HepG2 (cell line): ENCODE measurements around the gene CADM2. TPM values are rescaled to one million over a fixed set of nuclear protein-coding genes. Genes with fewer than 3 reads are reported as not detected.

Experiments used
- ATAC-seq: fragments of 200-7000 bp; cut with Tn5 transposase; 3 replicates; pipeline ENCODE4 v1.9.1; 2020; ENCODE audit warnings: mild to moderate bottlenecking, moderate library complexity
- BruUV-seq: library from RNA; stranded (reverse); fragments of 400-500 nt; replicated peaks from 2 replicates; lab custom pipeline; 2021; lab: Mats Ljungman, UMichigan
- CTCF ChIA-PET: fragments of 300-600 bp; formaldehyde crosslinking; extraction: SDS; loops from one replicate; lab custom pipeline; 2021; ENCODE audit warnings: low total read pairs, inconsistent platforms, low intra/inter-chr PET ratio; lab: Yijun Ruan, JAX
- POLR2A ChIA-PET: fragments of 350-600 bp; sonication (Branson Sonifier 250); formaldehyde crosslinking; loops from one replicate; lab custom pipeline; 2020; ENCODE audit warnings: antibody characterized with exemption, inconsistent platforms; lab: Yijun Ruan, JAX
- DNase-seq: peaks from one replicate; pipeline ENCODE4 v3.0.0-alpha.2; 2015; ENCODE audit warnings: low spot score
- FAIRE-seq: peaks from 3 replicates; lab custom pipeline; 2011; peaks lifted over from hg19 to GRCh38; lab: Jason Lieb, UNC
- H2AFZ ChIP-seq: one replicate; pipeline ENCODE4 v1.6.1; 2011; ENCODE audit warnings: low read length, inconsistent platforms
- H3K27ac ChIP-seq: fragments of 300-600 bp; 3 replicates; pipeline ENCODE4 v1.8.0; 2011; ENCODE audit warnings: mixed run types, mild to moderate bottlenecking, mixed read lengths, low read length, inconsistent platforms; ENCODE audit not compliant: insufficient read depth; ENCODE audit errors: extremely low read length
- H3K27me3 ChIP-seq, 2 experiments: fragments of 200-600 bp in 1 of 2; 2 replicates in 1 of 2; 3 replicates in 1 of 2; pipeline versions ENCODE4 v1.6.0 to v1.8.0; 2011; ENCODE audit warnings: low read length in 2 of 2, mild to moderate bottlenecking in 2 of 2, moderate library complexity in 2 of 2, inconsistent platforms in 1 of 2; ENCODE audit not compliant: insufficient read depth in 2 of 2, control insufficient read depth in 1 of 2
- H3K36me3 ChIP-seq, 2 experiments: fragments of 200-600 bp in 1 of 2; replicated peaks in 1 of 2; 2 replicates in 1 of 2; 3 replicates in 1 of 2; pipeline versions ENCODE4 v1.5.1 to v1.8.0; 2011; ENCODE audit warnings: low read length in 2 of 2, inconsistent platforms in 1 of 2; ENCODE audit not compliant: insufficient read depth in 2 of 2, control insufficient read depth in 1 of 2
- H3K4me1 ChIP-seq: 2 replicates; pipeline ENCODE4 v1.5.1; 2012; ENCODE audit warnings: low read length, inconsistent platforms; ENCODE audit not compliant: insufficient read depth
- H3K4me2 ChIP-seq: 2 replicates; pipeline ENCODE4 v1.6.0; 2011; ENCODE audit warnings: low read depth, low read length, inconsistent platforms
- H3K4me3 ChIP-seq, 3 experiments: fragments of 200-600 bp in 1 of 3; sonication (generic), shearing (Covaris generic) in 1 of 3; replicated peaks in 1 of 3; 2 replicates each; pipeline ENCODE4 v1.5.1; 2011 to 2016; ENCODE audit warnings: low read length in 3 of 3, inconsistent platforms in 2 of 3, low read depth in 2 of 3, mild to moderate bottlenecking in 2 of 3, control low read depth in 1 of 3, mixed read lengths in 1 of 3; ENCODE audit not compliant: insufficient read depth in 1 of 3
- H3K79me2 ChIP-seq: one replicate; pipeline ENCODE4 v1.6.1; 2011; ENCODE audit warnings: low read length, inconsistent platforms; ENCODE audit not compliant: insufficient read depth
- H3K9ac ChIP-seq: 2 replicates; pipeline ENCODE4 v1.6.0; 2011; ENCODE audit warnings: mild to moderate bottlenecking, low read depth, low read length, inconsistent platforms; ENCODE audit not compliant: insufficient read depth
- H3K9me3 ChIP-seq: 2 replicates; pipeline ENCODE4 v1.5.1; 2012; ENCODE audit warnings: mild to moderate bottlenecking, low read length
- H4K20me1 ChIP-seq: 2 replicates; pipeline ENCODE4 v1.6.0; 2011; ENCODE audit warnings: inconsistent platforms, mild to moderate bottlenecking, low read length, moderate library complexity; ENCODE audit not compliant: insufficient read depth
- ADNP ChIP-seq: sonication (generic); formaldehyde crosslinking; IDR thresholded peaks from 2 replicates; pipeline ENCODE4 v1.4.0; 2020; ENCODE audit warnings: missing genetic modification reagents
- BHLHE40 ChIP-seq: IDR thresholded peaks from 2 replicates; pipeline ENCODE4 v1.6.1; 2011; ENCODE audit warnings: low read length, improper control_type of control experiment
- EED ChIP-seq: sonication (generic); formaldehyde crosslinking; IDR thresholded peaks from 2 replicates; pipeline ENCODE4 v1.5.0; 2020; ENCODE audit warnings: mild to moderate bottlenecking, missing genetic modification reagents
- HIC2 ChIP-seq: sonication (generic); formaldehyde crosslinking; IDR thresholded peaks from 2 replicates; pipeline ENCODE4 v1.9.0; 2022; ENCODE audit warnings: low read depth, missing genetic modification reagents
- NR0B2 ChIP-seq: sonication (generic); formaldehyde crosslinking; IDR thresholded peaks from 2 replicates; pipeline ENCODE4 v1.4.0; 2020; ENCODE audit warnings: mild to moderate bottlenecking, missing genetic modification reagents
- POLR2G ChIP-seq: fragments of 200-400 bp; formaldehyde crosslinking; IDR thresholded peaks from 2 replicates; pipeline ENCODE4 v1.6.1; 2018; ENCODE audit warnings: mild to moderate bottlenecking, low read depth, low read length, moderate library complexity
- RBAK ChIP-seq: sonication (generic); formaldehyde crosslinking; IDR thresholded peaks from 2 replicates; pipeline ENCODE4 v1.5.1; 2020; ENCODE audit warnings: mild to moderate bottlenecking, missing genetic modification reagents
- ZFP37 ChIP-seq: sonication (generic); formaldehyde crosslinking; IDR thresholded peaks from 2 replicates; pipeline ENCODE4 v1.4.0; 2020; ENCODE audit warnings: missing genetic modification reagents, borderline replicate concordance
- ZNF44 ChIP-seq: sonication (generic); formaldehyde crosslinking; IDR thresholded peaks from 2 replicates; pipeline ENCODE4 v1.5.1; 2020; ENCODE audit warnings: mild to moderate bottlenecking, missing genetic modification reagents
- ZNF451 ChIP-seq: sonication (generic); formaldehyde crosslinking; IDR thresholded peaks from 2 replicates; pipeline ENCODE4 v1.5.0; 2020; ENCODE audit warnings: mild to moderate bottlenecking, missing genetic modification reagents
- ZNF496 ChIP-seq: sonication (generic); formaldehyde crosslinking; IDR thresholded peaks from 2 replicates; pipeline ENCODE4 v1.8.1; 2023; ENCODE audit warnings: mild to moderate bottlenecking, moderate library complexity, missing genetic modification reagents; ENCODE audit not compliant: insufficient replicate concordance
- ZNF549 ChIP-seq: sonication (generic); formaldehyde crosslinking; IDR thresholded peaks from 2 replicates; pipeline ENCODE4 v1.5.0; 2020; ENCODE audit warnings: missing genetic modification reagents
- WGBS: methylation state at CpG from one replicate; pipeline ENCODE4 v1.1.6; 2017; ENCODE audit warnings: low lambda C conversion rate; 5-methylcytosine and 5-hydroxymethylcytosine counted together
- in situ Hi-C: cut with HindIII; loops from 2 replicates; pipeline ENCODE4 v1.10.0; 2017; ENCODE audit warnings: low pct_unique_long_range_greater_than_20kb; ENCODE audit not compliant: extremely low pct_ligation_motif_present
- intact Hi-C: fragments of 100-400 bp; cut with micrococcal nuclease; formaldehyde crosslinking; loops from one replicate; pipeline ENCODE4 v1.10.0; 2022; ENCODE audit not compliant: unreplicated experiment
- polyA plus RNA-seq, 8 experiments: library from polyadenylated mRNA; depleted of rRNA in 3 of 8; stranded (reverse) in 7 of 8; unstranded in 1 of 8; fragments of >200 nt; fragmentation: Illumina TruSeq in 4 of 8; extraction: Trizol in 4 of 8; gene quantifications; 2 replicates each; pipeline versions ENCODE4 v1.2.1 to v1.2.3, GENCODE V29; 2011 to 2016; ENCODE audit warnings: low read depth in 4 of 8, missing spikeins in 1 of 8, mixed read lengths in 1 of 8; ENCODE audit not compliant: insufficient read depth in 1 of 8
- total RNA-seq, 5 experiments: library from RNA; depleted of rRNA; stranded (reverse); fragments of >200 nt; fragmentation: Illumina TruSeq; extraction: Trizol; gene quantifications; 2 replicates each; pipeline ENCODE4 v1.2.3, GENCODE V29; 2016; ENCODE audit warnings: low read depth in 1 of 5
- TF ChIP-seq, protein P1 (sequence below): sonication (generic); formaldehyde crosslinking; IDR thresholded peaks from 2 replicates; pipeline ENCODE4 v1.4.0; 2020; ENCODE audit warnings: mild to moderate bottlenecking, missing genetic modification reagents
- TF ChIP-seq, protein P2 (sequence below): IDR thresholded peaks from 2 replicates; pipeline ENCODE4 v1.6.1; 2012; ENCODE audit warnings: low read length, improper control_type of control experiment

CADM2 gene
- total and polyA plus RNA-seq, 2 of the 13 experiments (the other 11 are each of a cell fraction or from before 2014, with no cell fraction given) = not detected

GRCh38 chr3:84993956-84994355 is 35.2 kb downstream of the CADM2 start:
- 29% methylated on average over 4 of the region's 4 CpGs for WGBS
- no peak overlapping the region for H3K27ac ChIP-seq
- H2AFZ ChIP-seq = no peak overlapping the region
- H3K36me3 ChIP-seq = no peaks in the 10 kb centered on the region
- no peaks in the 10 kb centered on the region for H3K9me3 ChIP-seq
- no TSS peak for BruUV-seq
- H4K20me1 ChIP-seq = no peaks in the 10 kb centered on the region
- ATAC-seq (no peak), FAIRE-seq (no peak), DNase-seq (no peak)
- no peak overlapping the region for H3K9ac ChIP-seq
- no peak overlapping the region for H3K4me3 ChIP-seq
- no peak overlapping the region for H3K4me2 ChIP-seq
- in situ Hi-C loops (no loop called here), intact Hi-C loops (no loop called here)
- POLR2A ChIA-PET = no interaction called here
- no peaks in the 10 kb centered on the region for H3K79me2 ChIP-seq
- H3K4me1 ChIP-seq = no peaks in the 10 kb centered on the region
- TF ChIP-seq RBAK = no peak
- no peak for TF ChIP-seq ZNF44 (CRISPR knock-in tag)
- TF ChIP-seq ZNF549 (CRISPR knock-in tag) = no peak
- no peak for TF ChIP-seq EED
- no peaks in the 10 kb centered on the region; a peak in 1 of 5 replicates for H3K27me3 ChIP-seq
- CTCF ChIA-PET = no interaction called here

DNA sequence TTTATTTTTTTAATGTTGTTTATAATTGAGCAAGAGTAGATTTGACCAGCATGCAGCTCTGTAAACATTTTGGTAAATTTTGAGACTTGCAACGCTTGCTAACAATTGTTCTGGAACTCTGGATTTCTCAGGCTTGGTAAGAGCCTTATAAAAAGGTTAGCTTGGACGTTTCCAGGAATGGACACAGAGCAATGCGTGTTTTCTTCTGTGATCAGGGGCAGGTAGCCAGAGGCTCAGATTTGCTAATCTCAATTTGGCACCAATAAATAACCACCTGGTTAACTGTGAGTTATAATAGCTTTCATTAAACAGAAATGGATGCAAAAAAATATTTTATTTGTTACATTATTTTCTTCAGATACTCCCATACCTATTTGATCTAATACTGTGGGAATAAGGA is 39.8 kb downstream of the CADM2 start:
- Histone ChIP-seq H3K9ac (no peak overlapping the region), H3K36me3 (no peaks in the 10 kb centered on the region), H3K4me3 (no peak overlapping the region), H3K9me3 (no peaks in the 10 kb centered on the region), H2AFZ (no peak overlapping the region), H3K79me2 (no peaks in the 10 kb centered on the region), H3K4me2 (no peak overlapping the region), H3K27ac (no peak overlapping the region), H3K27me3 (no peaks in the 10 kb centered on the region; a peak in 1 of 5 replicates), H3K4me1 (no peaks in the 10 kb centered on the region), H4K20me1 (no peaks in the 10 kb centered on the region)
- ChIA-PET CTCF (no interaction called here), POLR2A (no interaction called here)
- no peak for ATAC-seq
- DNase-seq = no peak
- in situ Hi-C loops = no loop called here
- no peak for FAIRE-seq
- no TSS peak for BruUV-seq
- intact Hi-C loops = no loop called here
- WGBS = 8% methylated on average over 3 of the region's 3 CpGs
- TF ChIP-seq POLR2G (no peak), BHLHE40 (no peak), NR0B2 (CRISPR knock-in tag) (no peak), HIC2 (no peak), ZNF451 (CRISPR knock-in tag) (no peak), ZFP37 (CRISPR knock-in tag) (no peak), ZNF496 (no peak), ADNP (no peak)
- TF ChIP-seq, protein P1, sequence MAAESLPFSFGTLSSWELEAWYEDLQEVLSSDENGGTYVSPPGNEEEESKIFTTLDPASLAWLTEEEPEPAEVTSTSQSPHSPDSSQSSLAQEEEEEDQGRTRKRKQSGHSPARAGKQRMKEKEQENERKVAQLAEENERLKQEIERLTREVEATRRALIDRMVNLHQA (CRISPR knock-in tag) = no peak
- TF ChIP-seq, protein P2, sequence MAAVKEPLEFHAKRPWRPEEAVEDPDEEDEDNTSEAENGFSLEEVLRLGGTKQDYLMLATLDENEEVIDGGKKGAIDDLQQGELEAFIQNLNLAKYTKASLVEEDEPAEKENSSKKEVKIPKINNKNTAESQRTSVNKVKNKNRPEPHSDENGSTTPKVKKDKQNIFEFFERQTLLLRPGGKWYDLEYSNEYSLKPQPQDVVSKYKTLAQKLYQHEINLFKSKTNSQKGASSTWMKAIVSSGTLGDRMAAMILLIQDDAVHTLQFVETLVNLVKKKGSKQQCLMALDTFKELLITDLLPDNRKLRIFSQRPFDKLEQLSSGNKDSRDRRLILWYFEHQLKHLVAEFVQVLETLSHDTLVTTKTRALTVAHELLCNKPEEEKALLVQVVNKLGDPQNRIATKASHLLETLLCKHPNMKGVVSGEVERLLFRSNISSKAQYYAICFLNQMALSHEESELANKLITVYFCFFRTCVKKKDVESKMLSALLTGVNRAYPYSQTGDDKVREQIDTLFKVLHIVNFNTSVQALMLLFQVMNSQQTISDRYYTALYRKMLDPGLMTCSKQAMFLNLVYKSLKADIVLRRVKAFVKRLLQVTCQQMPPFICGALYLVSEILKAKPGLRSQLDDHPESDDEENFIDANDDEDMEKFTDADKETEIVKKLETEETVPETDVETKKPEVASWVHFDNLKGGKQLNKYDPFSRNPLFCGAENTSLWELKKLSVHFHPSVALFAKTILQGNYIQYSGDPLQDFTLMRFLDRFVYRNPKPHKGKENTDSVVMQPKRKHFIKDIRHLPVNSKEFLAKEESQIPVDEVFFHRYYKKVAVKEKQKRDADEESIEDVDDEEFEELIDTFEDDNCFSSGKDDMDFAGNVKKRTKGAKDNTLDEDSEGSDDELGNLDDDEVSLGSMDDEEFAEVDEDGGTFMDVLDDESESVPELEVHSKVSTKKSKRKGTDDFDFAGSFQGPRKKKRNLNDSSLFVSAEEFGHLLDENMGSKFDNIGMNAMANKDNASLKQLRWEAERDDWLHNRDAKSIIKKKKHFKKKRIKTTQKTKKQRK = no peak
